Measurements from ENCODE around the gene KLHL11. TPM values are rescaled to one million over a fixed set of nuclear protein-coding genes. Genes with fewer than 3 reads are reported as not detected.

KLHL11 gene
- total and polyA plus RNA-seq, 8 donors, result 0.43 to 26.4 (median 3.0) TPM

GRCh38 chr17:41901646-41902045 is 36.4 kb upstream of the KLHL11 start:
- Histone ChIP-seq H3K27me3 (no peaks in the 10 kb centered on the region), H3K27ac (no peak overlapping the region), H3K9me3 (no peaks in the 10 kb centered on the region), H3K4me1 (peaks cover 0 to 5% (median 4%) of the 10 kb centered on the region in 4 donors), H3K36me3 (peaks cover 71 to 100% (median 99%) of the 10 kb centered on the region in 4 donors), H3K4me3 (no peak overlapping the region)
- WGBS, 5 donors, result 79 to 84% (median 83%) methylated on average over 11 of the region's 11 CpGs
- no peak for TF ChIP-seq EP300 (IDR thresholded peaks at IDR 0.05)
- no peak for TF ChIP-seq POLR2AphosphoS5 (IDR thresholded peaks at IDR 0.05)
- TF ChIP-seq CTCF (IDR thresholded peaks at IDR 0.05), result no peak
- no peak for TF ChIP-seq POLR2A (IDR thresholded peaks at IDR 0.05)
- no peak for DNase-seq
- intact Hi-C loops (cut with DNase I; ENCODE audit: low total_unique reads), result no loop called here

GRCh38 chr17:41896726-41897125 is 31.5 kb upstream of the KLHL11 start:
- Histone ChIP-seq H3K4me1 (peaks cover 0 to 18% (median 7%) of the 10 kb centered on the region in 4 donors), H3K9me3 (no peaks in the 10 kb centered on the region), H3K27me3 (no peaks in the 10 kb centered on the region), H3K27ac (peak overlapping the region in 1 of 5 donors; percentile 74), H3K4me3 (no peak overlapping the region), H3K36me3 (peaks cover 59 to 99% (median 98%) of the 10 kb centered on the region in 4 donors)
- intact Hi-C loops (cut with DNase I; ENCODE audit: low total_unique reads), result no loop called here
- 91 to 96% (median 91%) methylated on average over 6 of the region's 6 CpGs for WGBS, 5 donors
- no peak for TF ChIP-seq POLR2A (IDR thresholded peaks at IDR 0.05)
- TF ChIP-seq CTCF (IDR thresholded peaks at IDR 0.05), result no peak
- TF ChIP-seq POLR2AphosphoS5 (IDR thresholded peaks at IDR 0.05), result no peak
- no peak for TF ChIP-seq EP300 (IDR thresholded peaks at IDR 0.05)
- no peak for DNase-seq

GRCh38 chr17:41895617-41896016 is 30.4 kb upstream of the KLHL11 start:
- peak in 1 of 2 donors; percentile 73 for DNase-seq
- Histone ChIP-seq H3K4me1 (peaks cover 0 to 18% (median 7%) of the 10 kb centered on the region in 4 donors), H3K36me3 (peaks cover 69 to 99% (median 98%) of the 10 kb centered on the region in 4 donors), H3K4me3 (no peak overlapping the region), H3K27ac (peak overlapping the region in 4 of 5 donors; percentile 57 to 74 (median 63)), H3K27me3 (no peaks in the 10 kb centered on the region), H3K9me3 (no peaks in the 10 kb centered on the region)
- TF ChIP-seq POLR2A (IDR thresholded peaks at IDR 0.05) (no peak), POLR2AphosphoS5 (IDR thresholded peaks at IDR 0.05) (no peak), CTCF (IDR thresholded peaks at IDR 0.05) (no peak), EP300 (IDR thresholded peaks at IDR 0.05) (no peak)
- intact Hi-C loops (cut with DNase I; ENCODE audit: low total_unique reads), result no loop called here
- 47 to 68% (median 62%) methylated on average over 5 of the region's 5 CpGs for WGBS, 5 donors

GRCh38 chr17:41894791-41895331 is 29.6 kb upstream of the KLHL11 start:
- peak in 1 of 2 donors; percentile 40 for DNase-seq
- H3K4me1 ChIP-seq, result peaks cover 0 to 18% (median 7%) of the 10 kb centered on the region in 4 donors
- TF ChIP-seq CTCF (IDR thresholded peaks at IDR 0.05), result no peak
- peak in 1 of 3 donors; percentile 7 for TF ChIP-seq POLR2AphosphoS5 (IDR thresholded peaks at IDR 0.05)
- no peaks in the 10 kb centered on the region for H3K9me3 ChIP-seq
- WGBS, 5 donors, result 59 to 64% (median 63%) methylated on average over 7 of the region's 7 CpGs
- intact Hi-C loops (cut with DNase I; ENCODE audit: low total_unique reads), result no loop called here
- H3K4me3 ChIP-seq, result no peak overlapping the region
- H3K27me3 ChIP-seq, result no peaks in the 10 kb centered on the region
- H3K27ac ChIP-seq, result peak overlapping the region in 4 of 5 donors; percentile 57 to 74 (median 63)
- peaks cover 65 to 100% (median 98%) of the 10 kb centered on the region in 4 donors for H3K36me3 ChIP-seq
